IMR-90 (cell line): ENCODE data around the gene SMIM7. TPM values are rescaled to one million over a fixed set of nuclear protein-coding genes. Genes with fewer than 3 reads are reported as not detected.

Source experiments
- ATAC-seq: fragments of 200-7000 bp; cut with Tn5 transposase; 2 replicates; pipeline ENCODE4 v1.9.1; 2020; ENCODE audit warnings: low read depth, mild to moderate bottlenecking, moderate library complexity
- BruUV-seq: library from RNA; stranded (reverse); fragments of 400-500 nt; replicated peaks from 2 replicates; lab custom pipeline; 2021; lab: Mats Ljungman, UMichigan
- CTCF ChIA-PET: fragments of 300-600 bp; formaldehyde crosslinking; extraction: SDS; loops from one replicate; lab custom pipeline; 2021; ENCODE audit warnings: antibody characterized with exemption; lab: Yijun Ruan, JAX
- POLR2A ChIA-PET: fragments of 300-600 bp; sonication (Branson Sonifier 250); formaldehyde crosslinking; loops from one replicate; lab custom pipeline; 2022; ENCODE audit warnings: antibody characterized with exemption; ENCODE audit not compliant: unreplicated experiment; lab: Charles Lee
- DNase-seq: peaks from one replicate; pipeline ENCODE4 v3.0.0; 2013
- H2AFZ ChIP-seq: replicated peaks from 2 replicates; pipeline ENCODE3; 2013; ENCODE audit warnings: low read length, mild to moderate bottlenecking; ENCODE audit not compliant: poor library complexity
- H2AK5ac ChIP-seq: 2 replicates; pipeline ENCODE4 v1.6.1; 2013; ENCODE audit warnings: low read depth, low read length, inconsistent platforms
- H2AK9ac ChIP-seq: replicated peaks from 2 replicates; pipeline ENCODE3; 2013; ENCODE audit warnings: mild to moderate bottlenecking, low read depth, low read length, moderate library complexity; ENCODE audit not compliant: poor library complexity
- H2BK120ac ChIP-seq: 2 replicates; pipeline ENCODE4 v1.6.1; 2013; ENCODE audit warnings: low read depth, low read length, inconsistent platforms
- H2BK15ac ChIP-seq: 3 replicates; pipeline ENCODE4 v1.6.1; 2013; ENCODE audit warnings: low read depth, low read length, inconsistent platforms
- H2BK20ac ChIP-seq: 2 replicates; pipeline ENCODE4 v1.6.1; 2013; ENCODE audit warnings: low read depth, mild to moderate bottlenecking, inconsistent platforms, low read length, moderate library complexity
- H2BK5ac ChIP-seq: 2 replicates; pipeline ENCODE4 v1.6.1; 2013; ENCODE audit warnings: mild to moderate bottlenecking, low read depth, low read length, inconsistent platforms; ENCODE audit not compliant: poor library complexity, severe bottlenecking
- H3K14ac ChIP-seq: replicated peaks from 2 replicates; pipeline ENCODE4 v1.6.1; 2013; ENCODE audit warnings: low read depth, low read length, inconsistent platforms
- H3K18ac ChIP-seq: 2 replicates; pipeline ENCODE4 v1.6.1; 2013; ENCODE audit warnings: low read depth, low read length, control low read depth
- H3K23ac ChIP-seq: 2 replicates; pipeline ENCODE4 v1.6.1; 2013; ENCODE audit warnings: low read depth, low read length, inconsistent platforms
- H3K27ac ChIP-seq: 2 replicates; pipeline ENCODE4 v1.5.1; 2013; ENCODE audit warnings: mild to moderate bottlenecking, control low read depth, low read length; ENCODE audit not compliant: insufficient read depth
- H3K27me3 ChIP-seq: 2 replicates; pipeline ENCODE4 v1.6.1; 2013; ENCODE audit warnings: low read length; ENCODE audit not compliant: control insufficient read depth, insufficient read depth
- H3K36me3 ChIP-seq: 2 replicates; pipeline ENCODE4 v1.6.1; 2013; ENCODE audit warnings: low read length, mixed read lengths; ENCODE audit not compliant: control insufficient read depth, insufficient read depth
- H3K4ac ChIP-seq: 2 replicates; pipeline ENCODE4 v1.6.1; 2013; ENCODE audit warnings: low read depth, low read length, inconsistent platforms
- H3K4me1 ChIP-seq: 2 replicates; pipeline ENCODE4 v1.6.1; 2013; ENCODE audit warnings: low read length, mixed read lengths; ENCODE audit not compliant: control insufficient read depth, insufficient read depth
- H3K4me2 ChIP-seq: 2 replicates; pipeline ENCODE4 v1.6.1; 2013; ENCODE audit warnings: low read depth, mild to moderate bottlenecking, control low read depth, low read length, moderate library complexity
- H3K4me3 ChIP-seq: 2 replicates; pipeline ENCODE4 v1.5.1; 2013; ENCODE audit warnings: low read depth, mild to moderate bottlenecking, control low read depth, low read length, moderate library complexity; ENCODE audit not compliant: insufficient read depth
- H3K56ac ChIP-seq: 2 replicates; pipeline ENCODE4 v1.6.1; 2013; ENCODE audit warnings: low read length, inconsistent platforms; ENCODE audit not compliant: insufficient read depth; ENCODE audit errors: extremely low read depth
- H3K79me1 ChIP-seq, 2 experiments: 2 replicates each; pipeline ENCODE4 v1.6.1; 2013; ENCODE audit warnings: low read length in 2 of 2, inconsistent platforms in 1 of 2, low read depth in 1 of 2
- H3K9ac ChIP-seq: 2 replicates; pipeline ENCODE4 v1.6.1; 2013; ENCODE audit warnings: low read depth, low read length, control low read depth
- H3K9me1 ChIP-seq: 2 replicates; pipeline ENCODE4 v1.6.1; 2013; ENCODE audit warnings: low read length, inconsistent platforms; ENCODE audit not compliant: insufficient read depth
- H3K9me3 ChIP-seq: 2 replicates; pipeline ENCODE4 v1.6.1; 2013; ENCODE audit warnings: low read length; ENCODE audit not compliant: control insufficient read depth, insufficient read depth
- H4K20me1 ChIP-seq: 2 replicates; pipeline ENCODE4 v1.6.1; 2013; ENCODE audit warnings: low read length, inconsistent platforms; ENCODE audit not compliant: insufficient read depth
- H4K5ac ChIP-seq: 2 replicates; pipeline ENCODE4 v1.6.1; 2013; ENCODE audit warnings: mild to moderate bottlenecking, low read depth, low read length, control low read depth
- H4K8ac ChIP-seq, 2 experiments: 2 replicates each; pipeline ENCODE4 v1.6.1; 2013; ENCODE audit warnings: low read depth in 2 of 2, low read length in 2 of 2, control low read depth in 1 of 2, inconsistent platforms in 1 of 2
- H4K91ac ChIP-seq: 2 replicates; pipeline ENCODE4 v1.6.1; 2013; ENCODE audit warnings: low read depth, low read length, inconsistent platforms; ENCODE audit not compliant: insufficient read depth
- BHLHE40 ChIP-seq: fragments of 150-350 bp; IDR thresholded peaks from 2 replicates; pipeline ENCODE4 v1.6.1; 2016; ENCODE audit warnings: mild to moderate bottlenecking, low read depth, low read length
- CEBPB ChIP-seq: IDR thresholded peaks from 2 replicates; pipeline ENCODE4 v1.6.1; 2012; ENCODE audit warnings: low read depth, low read length, improper control_type of control experiment
- CHD1 ChIP-seq: IDR thresholded peaks from 2 replicates; pipeline ENCODE4 v1.6.1; 2012; ENCODE audit warnings: low read depth, low read length, improper control_type of control experiment
- FOS ChIP-seq: fragments of 150-350 bp; IDR thresholded peaks from 2 replicates; pipeline ENCODE4 v1.6.1; 2016; ENCODE audit warnings: low read depth, low read length
- MAFK ChIP-seq: IDR thresholded peaks from 2 replicates; pipeline ENCODE4 v1.6.1; 2012; ENCODE audit warnings: low read depth, low read length, improper control_type of control experiment
- MAZ ChIP-seq: IDR thresholded peaks from 2 replicates; pipeline ENCODE4 v1.6.1; 2012; ENCODE audit warnings: low read depth, mild to moderate bottlenecking, low read length, improper control_type of control experiment, moderate library complexity, borderline replicate concordance
- MXI1 ChIP-seq: IDR thresholded peaks from 2 replicates; pipeline ENCODE4 v1.6.1; 2012; ENCODE audit warnings: low read depth, mild to moderate bottlenecking, low read length, moderate library complexity, borderline replicate concordance
- NFE2L2 ChIP-seq: fragments of 150-350 bp; IDR thresholded peaks from 2 replicates; pipeline ENCODE4 v1.6.1; 2016; ENCODE audit warnings: low read depth, mild to moderate bottlenecking, low read length
- POLR2A ChIP-seq: IDR thresholded peaks from 2 replicates; pipeline ENCODE4 v1.6.1; 2012; ENCODE audit warnings: mild to moderate bottlenecking, low read depth, low read length
- RAD21 ChIP-seq: IDR thresholded peaks from 2 replicates; pipeline ENCODE4 v1.6.1; 2012; ENCODE audit warnings: low read length, improper control_type of control experiment
- RCOR1 ChIP-seq: IDR thresholded peaks from 2 replicates; pipeline ENCODE4 v1.6.1; 2012; ENCODE audit warnings: mild to moderate bottlenecking, low read length, improper control_type of control experiment; ENCODE audit not compliant: insufficient replicate concordance
- RFX5 ChIP-seq: IDR thresholded peaks from 2 replicates; pipeline ENCODE4 v1.8.0; 2012; ENCODE audit warnings: low read depth, mild to moderate bottlenecking, low read length, moderate library complexity
- SMC3 ChIP-seq: fragments of 150-350 bp; IDR thresholded peaks from 2 replicates; pipeline ENCODE4 v1.6.1; 2016; ENCODE audit warnings: low read depth, mild to moderate bottlenecking, antibody characterized with exemption, low read length, moderate library complexity
- WGBS, 2 experiments: methylation state at CpG; one replicate each; pipeline versions ENCODE4 v1.1.5 to v1.1.7; 2013; ENCODE audit warnings: missing lambda C conversion rate in 2 of 2; ENCODE audit not compliant: insufficient read length in 1 of 2; ENCODE audit errors: extremely low coverage in 2 of 2; 5-methylcytosine and 5-hydroxymethylcytosine counted together
- dilution Hi-C: fragments of 300-500 bp; cut with HindIII; formaldehyde crosslinking; loops from one replicate; pipeline ENCODE4 v1.14.3; 2018; ENCODE audit warnings: low sequenced_read_pairs; ENCODE audit not compliant: unreplicated experiment
- in situ Hi-C: fragments of 300-500 bp; cut with MboI; formaldehyde crosslinking; loops from 3 replicates; pipeline ENCODE4 v1.14.3; 2019; ENCODE audit warnings: low sequenced_read_pairs, inconsistent platforms, mixed read lengths
- intact Hi-C: fragments of 100-400 bp; cut with micrococcal nuclease; formaldehyde crosslinking; loops from 2 replicates; pipeline ENCODE4 v1.10.0; 2022
- polyA plus RNA-seq, 3 experiments: library from polyadenylated mRNA; depleted of rRNA; stranded (reverse); fragments of >200 nt; gene quantifications; 2 replicates each; pipeline ENCODE4 v1.2.3, GENCODE V29; 2012; ENCODE audit warnings: low replicate concordance in 1 of 3
- total RNA-seq: library from RNA; depleted of rRNA; stranded (reverse); fragments of >200 nt; gene quantifications from 2 replicates; pipeline ENCODE4 v1.2.3, GENCODE V29; 2012
- TF ChIP-seq, protein P1 (sequence below): fragments of 150-350 bp; IDR thresholded peaks from 2 replicates; pipeline ENCODE4 v1.6.1; 2017; ENCODE audit warnings: mild to moderate bottlenecking, antibody characterized with exemption, low read length, low read depth
- TF ChIP-seq, protein P2 (sequence below): conservative IDR thresholded peaks from 2 replicates; pipeline ENCODE4 v1.5.1; 2012; ENCODE audit warnings: mild to moderate bottlenecking, low read depth, low read length, improper control_type of control experiment
- TF ChIP-seq, protein P3 (sequence below): fragments of 150-350 bp; IDR thresholded peaks from 2 replicates; pipeline ENCODE4 v1.6.1; 2016; ENCODE audit warnings: low read depth, mild to moderate bottlenecking, low read length, moderate library complexity, borderline replicate concordance

Gene SMIM7
- total and polyA plus RNA-seq, 2 of the 4 experiments (the other 2 are of a cell fraction) = 55.7 to 64.8 TPM

DNA sequence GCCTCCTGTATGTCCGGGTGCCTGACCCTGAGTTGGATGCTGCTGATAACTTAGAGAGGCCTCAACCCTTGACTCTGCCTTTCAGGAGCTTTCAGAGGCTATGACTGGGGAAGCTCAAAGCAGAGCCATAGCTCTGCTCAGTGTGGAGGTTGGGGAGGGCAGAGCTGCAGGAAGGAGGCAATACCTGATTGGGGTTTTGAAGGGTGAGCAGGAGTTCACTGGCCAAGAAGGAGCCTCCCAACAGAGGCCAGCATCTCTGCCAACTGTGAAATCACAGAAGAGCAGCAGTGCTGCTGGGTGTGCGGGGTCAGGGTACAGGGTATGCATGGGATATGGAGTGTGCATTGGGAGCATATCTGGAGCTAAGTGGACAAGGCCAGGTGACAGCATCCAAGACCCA, 22.6 kb upstream of the SMIM7 start:
- Histone ChIP-seq H4K5ac (no peak overlapping the region), H3K4me3 (no peak overlapping the region), H3K79me1 (no peaks in the 10 kb centered on the region), H3K56ac (no peak overlapping the region), H3K4me2 (no peak overlapping the region), H4K91ac (no peak overlapping the region), H2BK120ac (no peak overlapping the region), H3K27me3 (no peaks in the 10 kb centered on the region), H2AFZ (peak overlapping the region; percentile 58), H3K4me1 (peaks cover 2% of the 10 kb centered on the region; the same call in 1 of the 2 replicates), H3K4ac (no peak overlapping the region), H3K9me3 (no peaks in the 10 kb centered on the region; the same call in 1 of the 2 replicates), H3K9ac (no peak overlapping the region), H2AK5ac (no peak overlapping the region), H3K9me1 (peaks cover 3% of the 10 kb centered on the region; the same call in 1 of the 2 replicates), H3K36me3 (no peaks in the 10 kb centered on the region; the same call in 1 of the 2 replicates), H3K18ac (no peak overlapping the region), H2BK20ac (no peak overlapping the region), H2AK9ac (no peak overlapping the region), H3K23ac (no peak overlapping the region), H2BK5ac (no peak overlapping the region), H3K14ac (no peak overlapping the region), H3K27ac (no peak overlapping the region), H4K8ac (no peak overlapping the region), H4K20me1 (no peaks in the 10 kb centered on the region), H2BK15ac (no peak overlapping the region)
- in situ Hi-C loops (no loop called here), dilution Hi-C loops (no loop called here), intact Hi-C loops (no loop called here)
- WGBS, 2 experiments = no CpG with 5 or more reads among the region's 2 CpGs
- DNase-seq = no peak
- BruUV-seq = no TSS peak
- TF ChIP-seq NFE2L2 = no peak
- no peak for TF ChIP-seq CHD1
- TF ChIP-seq, protein P1, sequence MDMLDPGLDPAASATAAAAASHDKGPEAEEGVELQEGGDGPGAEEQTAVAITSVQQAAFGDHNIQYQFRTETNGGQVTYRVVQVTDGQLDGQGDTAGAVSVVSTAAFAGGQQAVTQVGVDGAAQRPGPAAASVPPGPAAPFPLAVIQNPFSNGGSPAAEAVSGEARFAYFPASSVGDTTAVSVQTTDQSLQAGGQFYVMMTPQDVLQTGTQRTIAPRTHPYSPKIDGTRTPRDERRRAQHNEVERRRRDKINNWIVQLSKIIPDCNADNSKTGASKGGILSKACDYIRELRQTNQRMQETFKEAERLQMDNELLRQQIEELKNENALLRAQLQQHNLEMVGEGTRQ = no peak
- TF ChIP-seq, protein P2, sequence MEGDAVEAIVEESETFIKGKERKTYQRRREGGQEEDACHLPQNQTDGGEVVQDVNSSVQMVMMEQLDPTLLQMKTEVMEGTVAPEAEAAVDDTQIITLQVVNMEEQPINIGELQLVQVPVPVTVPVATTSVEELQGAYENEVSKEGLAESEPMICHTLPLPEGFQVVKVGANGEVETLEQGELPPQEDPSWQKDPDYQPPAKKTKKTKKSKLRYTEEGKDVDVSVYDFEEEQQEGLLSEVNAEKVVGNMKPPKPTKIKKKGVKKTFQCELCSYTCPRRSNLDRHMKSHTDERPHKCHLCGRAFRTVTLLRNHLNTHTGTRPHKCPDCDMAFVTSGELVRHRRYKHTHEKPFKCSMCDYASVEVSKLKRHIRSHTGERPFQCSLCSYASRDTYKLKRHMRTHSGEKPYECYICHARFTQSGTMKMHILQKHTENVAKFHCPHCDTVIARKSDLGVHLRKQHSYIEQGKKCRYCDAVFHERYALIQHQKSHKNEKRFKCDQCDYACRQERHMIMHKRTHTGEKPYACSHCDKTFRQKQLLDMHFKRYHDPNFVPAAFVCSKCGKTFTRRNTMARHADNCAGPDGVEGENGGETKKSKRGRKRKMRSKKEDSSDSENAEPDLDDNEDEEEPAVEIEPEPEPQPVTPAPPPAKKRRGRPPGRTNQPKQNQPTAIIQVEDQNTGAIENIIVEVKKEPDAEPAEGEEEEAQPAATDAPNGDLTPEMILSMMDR = no peak
- no peak for TF ChIP-seq BHLHE40
- no peak for TF ChIP-seq RAD21
- no peak for TF ChIP-seq CEBPB
- TF ChIP-seq RCOR1 = no peak
- no peak for TF ChIP-seq SMC3
- TF ChIP-seq POLR2A = no peak
- TF ChIP-seq FOS = no peak
- TF ChIP-seq MXI1 = no peak
- no peak for TF ChIP-seq MAZ
- TF ChIP-seq, protein P3, sequence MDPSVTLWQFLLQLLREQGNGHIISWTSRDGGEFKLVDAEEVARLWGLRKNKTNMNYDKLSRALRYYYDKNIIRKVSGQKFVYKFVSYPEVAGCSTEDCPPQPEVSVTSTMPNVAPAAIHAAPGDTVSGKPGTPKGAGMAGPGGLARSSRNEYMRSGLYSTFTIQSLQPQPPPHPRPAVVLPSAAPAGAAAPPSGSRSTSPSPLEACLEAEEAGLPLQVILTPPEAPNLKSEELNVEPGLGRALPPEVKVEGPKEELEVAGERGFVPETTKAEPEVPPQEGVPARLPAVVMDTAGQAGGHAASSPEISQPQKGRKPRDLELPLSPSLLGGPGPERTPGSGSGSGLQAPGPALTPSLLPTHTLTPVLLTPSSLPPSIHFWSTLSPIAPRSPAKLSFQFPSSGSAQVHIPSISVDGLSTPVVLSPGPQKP = no peak
- no peak for TF ChIP-seq RFX5
- TF ChIP-seq MAFK = no peak
- no peak for ATAC-seq
- CTCF ChIA-PET = no interaction called here
- POLR2A ChIA-PET = no interaction called here
